Sigmoid colon (tissue), 7 donors: ENCODE measurements around the gene PURA. TPM values are rescaled to one million over a fixed set of nuclear protein-coding genes. Genes with fewer than 3 reads are reported as not detected.
A peak's percentile ranks its signal among the peaks of the same experiment; 100 is the strongest.

Experiments
- DNase-seq: peaks from one replicate; pipeline ENCODE4 v3.0.0-alpha.2; 2019
- H3K27ac ChIP-seq, 4 donors: fragments of 200-600 bp; sonication (generic); one replicate each; pipeline ENCODE4 v1.5.1; 2016 to 2019; ENCODE audit warnings: mild to moderate bottlenecking in 1 of 4
- H3K27me3 ChIP-seq, 3 donors: fragments of 200-600 bp; sonication (generic); one replicate each; pipeline ENCODE4 v1.5.1; 2019; ENCODE audit warnings: mild to moderate bottlenecking in 1 of 3
- H3K36me3 ChIP-seq, 4 donors: fragments of 200-600 bp; sonication (generic); one replicate each; pipeline ENCODE4 v1.5.1; 2016 to 2019
- H3K4me1 ChIP-seq, 4 donors: fragments of 200-600 bp; sonication (generic); one replicate each; pipeline ENCODE4 v1.5.1; 2017 to 2019
- H3K4me3 ChIP-seq, 4 donors: fragments of 200-600 bp; sonication (generic); one replicate each; pipeline ENCODE4 v1.5.1; 2017 to 2019; ENCODE audit warnings: mild to moderate bottlenecking in 2 of 4, moderate library complexity in 1 of 4
- H3K9me3 ChIP-seq, 4 donors: fragments of 200-600 bp in 3 of 4; sonication (generic) in 3 of 4; one replicate each; pipeline versions ENCODE4 v1.5.1 to v1.6.1; 2013 to 2019
- CTCF ChIP-seq, 4 experiments: fragments of 450-650 bp in 3 of 4; fragments of 200-600 bp in 1 of 4; IDR thresholded peaks; one replicate each; pipeline ENCODE4 v1.5.1; 2016 to 2019; ENCODE audit warnings: antibody characterized with exemption in 4 of 4, mild to moderate bottlenecking in 3 of 4, moderate library complexity in 2 of 4
- EP300 ChIP-seq, 4 donors: sonication (generic); formaldehyde crosslinking; IDR thresholded peaks; one replicate each; pipeline ENCODE4 v1.6.1; 2017; ENCODE audit warnings: antibody characterized with exemption in 4 of 4
- POLR2A ChIP-seq, 2 donors: fragments of 450-650 bp; IDR thresholded peaks; one replicate each; pipeline ENCODE4 v1.6.1; 2016; ENCODE audit warnings: antibody characterized with exemption in 2 of 2, mild to moderate bottlenecking in 2 of 2, moderate library complexity in 2 of 2
- POLR2AphosphoS5 ChIP-seq, 4 donors: sonication (generic); formaldehyde crosslinking; IDR thresholded peaks; one replicate each; pipeline ENCODE4 v1.6.1; 2017; ENCODE audit warnings: antibody characterized with exemption in 4 of 4
- WGBS, 2 donors: extraction: QIAGEN DNeasy Blood & Tissue Kit; methylation state at CpG; one replicate each; pipeline ENCODE4 v1.1.7; 2013; 5-methylcytosine and 5-hydroxymethylcytosine counted together
- intact Hi-C: fragments of 100-400 bp; cut with DNase I; formaldehyde crosslinking; loops from one replicate; pipeline ENCODE4 v1.15.1; 2023
- polyA plus RNA-seq, 3 donors: library from polyadenylated mRNA; stranded (reverse); fragments of 200-250 nt; gene quantifications; one replicate each; pipeline ENCODE4 v1.2.3, GENCODE V29; 2013
- total RNA-seq, 4 donors: library from RNA; depleted of rRNA; stranded (reverse); fragments of >200 nt; gene quantifications; one replicate each; pipeline ENCODE4 v1.1.0, GENCODE V29; 2016
- donor health status: healthy with polysubstance abuse.
- donor health status: Bipolar disorder and iron deficiency.
- donor health status: healthy.

Gene PURA
- total RNA-seq (10 to 100 TPM; 36.4 to 59.8 (median 40.3) TPM), polyA plus RNA-seq (1 to 10 TPM; 3.6 to 4.8 (median 4.2) TPM)

DNA sequence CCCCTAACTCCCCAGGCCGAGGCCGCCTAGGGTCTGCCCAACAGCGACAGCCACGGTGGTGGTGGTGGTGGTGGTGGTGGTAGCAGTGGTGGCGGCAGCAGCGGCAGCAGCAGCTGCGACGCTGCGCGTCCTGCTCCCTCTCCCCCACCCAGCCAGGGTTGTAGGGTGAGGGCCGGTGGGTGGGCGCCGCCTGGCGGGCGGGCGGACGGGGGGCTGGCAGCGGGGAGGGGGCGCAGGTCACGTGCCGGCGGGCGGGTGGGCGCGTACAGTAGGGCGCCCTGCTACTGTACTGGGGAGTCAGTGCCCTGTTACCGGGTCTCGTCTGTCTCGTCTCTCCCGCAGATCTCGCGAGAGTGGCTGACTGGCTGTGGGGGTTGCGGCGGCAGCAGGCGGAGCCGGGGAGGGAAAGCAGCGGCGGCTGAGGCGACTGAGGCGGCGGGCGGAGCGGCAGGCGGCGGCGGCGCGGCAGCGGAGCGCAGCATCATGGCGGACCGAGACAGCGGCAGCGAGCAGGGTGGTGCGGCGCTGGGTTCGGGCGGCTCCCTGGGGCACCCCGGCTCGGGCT, at the start of gene PURA:
Gene PURA (plus strand): TSS at position 411 of the 565 bp plus-strand sequence. CDS start 73 bp downstream, at position 484.
- 0 to 1% methylated on average over 60 of the region's 60 CpGs for WGBS, 2 donors
- Histone ChIP-seq H3K36me3 (no peaks in the 10 kb centered on the region), H3K27ac (peak within 1 kb of the TSS; percentile 93 to 96 (median 96)), H3K9me3 (no peaks in the 10 kb centered on the region), H3K27me3 (no peaks in the 10 kb centered on the region), H3K4me3 (peak within 1 kb of the TSS; percentile 68 to 85 (median 76)), H3K4me1 (peaks cover 0 to 68% (median 61%) of the 10 kb centered on the region in 4 donors)
- TF ChIP-seq POLR2A (IDR thresholded peaks at IDR 0.05): peak; percentile 19 to 50
- peak; percentile 27 to 83 (median 80) for TF ChIP-seq POLR2AphosphoS5 (IDR thresholded peaks at IDR 0.05)
- no peak for TF ChIP-seq CTCF (IDR thresholded peaks at IDR 0.05)
- intact Hi-C loops: loop anchor here (2.0 kb wide), 1 partner anchor 31 kb away; no protein-coding TSS in a partner anchor
- peak; percentile 98 for DNase-seq

DNA sequence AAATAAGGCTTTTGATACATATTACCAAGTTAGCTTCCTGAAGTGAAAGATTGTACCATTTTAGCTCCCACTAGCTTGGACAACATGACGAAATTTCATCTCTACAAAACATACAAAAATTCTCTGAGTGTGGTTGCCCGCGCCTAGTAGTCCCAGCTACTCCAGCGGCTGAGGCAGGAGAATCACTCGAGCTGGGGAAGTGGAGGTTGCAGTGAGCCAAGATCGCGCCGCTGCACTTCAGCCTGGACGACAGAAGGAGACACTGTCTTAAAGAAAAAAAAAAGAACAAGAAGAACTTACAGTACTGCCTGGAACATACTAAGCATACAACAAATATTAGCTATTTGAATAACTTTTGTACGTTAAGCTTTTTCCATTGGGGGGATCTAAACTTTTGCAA, 41.1 kb upstream of the PURA start:
- TF ChIP-seq EP300 (IDR thresholded peaks at IDR 0.05): no peak
- no peak for TF ChIP-seq POLR2A (IDR thresholded peaks at IDR 0.05)
- TF ChIP-seq CTCF (IDR thresholded peaks at IDR 0.05): no peak
- TF ChIP-seq POLR2AphosphoS5 (IDR thresholded peaks at IDR 0.05): no peak
- no peaks in the 10 kb centered on the region for H3K9me3 ChIP-seq
- H3K4me1 ChIP-seq: peaks cover 0 to 4% (median 0%) of the 10 kb centered on the region in 4 donors
- H3K27me3 ChIP-seq: no peaks in the 10 kb centered on the region
- no peak for DNase-seq
- H3K36me3 ChIP-seq: no peaks in the 10 kb centered on the region
- intact Hi-C loops: loop anchor here (1.0 to 10.0 kb wide), 4 partner anchors 34 to 272 kb away; partner anchors contain the start of gene HBEGF
- H3K27ac ChIP-seq: no peak overlapping the region
- H3K4me3 ChIP-seq: no peak overlapping the region
- 49 to 57% methylated on average over 10 of the region's 10 CpGs for WGBS, 2 donors

- Histone ChIP-seq H3K27me3 (no peaks in the 10 kb centered on the region), H3K27ac (no peak overlapping the region), H3K36me3 (no peaks in the 10 kb centered on the region), H3K4me1 (peaks cover 0 to 4% (median 0%) of the 10 kb centered on the region in 4 donors), H3K4me3 (no peak overlapping the region), H3K9me3 (no peaks in the 10 kb centered on the region)
- DNase-seq: no peak
- TF ChIP-seq EP300 (IDR thresholded peaks at IDR 0.05): no peak
- no peak for TF ChIP-seq POLR2AphosphoS5 (IDR thresholded peaks at IDR 0.05)
- peak; percentile 49 to 67 (median 58) for TF ChIP-seq CTCF (IDR thresholded peaks at IDR 0.05)
- intact Hi-C loops: loop anchor here (1.0 to 10.0 kb wide), 4 partner anchors 34 to 272 kb away; partner anchors contain the start of gene HBEGF
- WGBS, 2 donors: 10 to 13% methylated on average over 4 of the region's 4 CpGs
Observed at GRCh38 chr5:140073296-140073695, 40.6 kb upstream of the PURA start.

DNA sequence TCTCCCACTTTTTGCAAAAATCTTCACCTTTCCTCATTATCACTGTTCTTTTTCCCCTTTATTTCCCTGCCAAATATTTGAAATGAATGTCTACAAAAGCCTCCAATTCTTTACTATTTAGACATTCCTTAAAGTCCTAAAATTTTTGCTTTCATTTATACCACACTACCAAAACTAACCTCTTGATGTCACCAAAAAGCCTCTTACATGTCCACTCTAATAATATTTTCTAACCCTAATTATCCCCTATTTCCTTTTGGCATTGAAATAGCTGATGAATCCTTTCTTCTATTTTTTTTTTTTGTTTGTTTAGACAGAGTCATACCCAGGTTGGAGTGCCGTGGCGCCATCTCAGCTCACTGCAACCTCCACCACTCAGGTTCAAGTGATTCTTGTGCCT, 38.5 kb upstream of the PURA start:
- intact Hi-C loops: loop anchor here (10.0 kb wide), 1 partner anchor 269 kb away; the partner anchor contains the start of gene HBEGF
- no peak for DNase-seq
- TF ChIP-seq POLR2AphosphoS5 (IDR thresholded peaks at IDR 0.05) (no peak), EP300 (IDR thresholded peaks at IDR 0.05) (no peak), POLR2A (IDR thresholded peaks at IDR 0.05) (no peak), CTCF (IDR thresholded peaks at IDR 0.05) (no peak)
- WGBS, 2 donors: 14 to 64% methylated on average over 2 of the region's 2 CpGs
- H3K4me1 ChIP-seq: peaks cover 0 to 4% (median 0%) of the 10 kb centered on the region in 4 donors
- H3K9me3 ChIP-seq: no peaks in the 10 kb centered on the region
- H3K27me3 ChIP-seq: no peaks in the 10 kb centered on the region
- H3K36me3 ChIP-seq: no peaks in the 10 kb centered on the region
- H3K4me3 ChIP-seq: no peak overlapping the region
- no peak overlapping the region for H3K27ac ChIP-seq
